HEK293 (cell line): ENCODE results near the gene KLHL7.

Experiments
- CTCF ChIA-PET: fragments of 350-600 bp; formaldehyde crosslinking; extraction: SDS; loops from one replicate; lab custom pipeline; 2021; ENCODE audit warnings: antibody characterized with exemption; lab: Yijun Ruan, JAX
- POLR2A ChIA-PET: fragments of 300-600 bp; formaldehyde crosslinking; extraction: SDS; loops from one replicate; lab custom pipeline; 2020; ENCODE audit warnings: antibody characterized with exemption, inconsistent platforms; lab: Yijun Ruan, JAX
- H3K27ac ChIP-seq: fragments of 200-500 bp; sonication (Bioruptor generic); 2 replicates; pipeline ENCODE4 v1.5.1; 2014; ENCODE audit warnings: low read depth, low read length, control low read depth, inconsistent platforms; ENCODE audit errors: extremely low read depth
- H3K36me3 ChIP-seq, 2 experiments: fragments of 200-500 bp in 1 of 2; sonication (Bioruptor generic) in 1 of 2; 1 replicate in 1 of 2; 2 replicates in 1 of 2; pipeline ENCODE4 v1.5.1; 2014 to 2017; ENCODE audit warnings: inconsistent platforms in 2 of 2, low read length in 2 of 2; ENCODE audit not compliant: control insufficient read depth in 2 of 2, insufficient read depth in 1 of 2
- H3K4me1 ChIP-seq: fragments of 200-500 bp; sonication (Bioruptor generic); 2 replicates; pipeline ENCODE4 v1.5.1; 2014; ENCODE audit warnings: mild to moderate bottlenecking, low read length, inconsistent platforms; ENCODE audit not compliant: control insufficient read depth, insufficient read depth
- H3K4me3 ChIP-seq: 2 replicates; pipeline ENCODE4 v1.5.1; 2011; ENCODE audit warnings: low read depth, mild to moderate bottlenecking, control low read depth, low read length, moderate library complexity
- H3K9me3 ChIP-seq: fragments of 200-500 bp; sonication (Bioruptor generic); 2 replicates; pipeline ENCODE4 v1.5.1; 2014; ENCODE audit warnings: low read depth, low read length, inconsistent platforms; ENCODE audit not compliant: control insufficient read depth, insufficient read depth
- KLF10 ChIP-seq: fragments of 450-650 bp; IDR thresholded peaks from 2 replicates; pipeline ENCODE4 v1.5.1; 2018; ENCODE audit warnings: missing biosample characterization, mild to moderate bottlenecking, missing genetic modification characterization
- KLF7 ChIP-seq: fragments of 450-650 bp; formaldehyde crosslinking; IDR thresholded peaks from 2 replicates; pipeline ENCODE4 v1.5.1; 2016; ENCODE audit warnings: missing biosample characterization, missing genetic modification characterization, borderline replicate concordance
- PRDM4 ChIP-seq: fragments of 450-650 bp; formaldehyde crosslinking; IDR thresholded peaks from 2 replicates; pipeline ENCODE4 v1.5.1; 2017; ENCODE audit warnings: missing biosample characterization, missing genetic modification characterization
- REPIN1 ChIP-seq: fragments of 450-650 bp; formaldehyde crosslinking; IDR thresholded peaks from 2 replicates; pipeline ENCODE4 v1.5.1; 2017; ENCODE audit warnings: missing biosample characterization, missing genetic modification characterization, low read depth
- SP2 ChIP-seq: fragments of 450-650 bp; formaldehyde crosslinking; IDR thresholded peaks from 2 replicates; pipeline ENCODE4 v1.5.1; 2016; ENCODE audit warnings: missing biosample characterization, missing genetic modification characterization
- TRIM28 ChIP-seq: IDR thresholded peaks from 2 replicates; pipeline ENCODE4 v1.6.1; 2011; ENCODE audit warnings: low read length, control low read depth, borderline replicate concordance
- YY2 ChIP-seq: fragments of 450-650 bp; formaldehyde crosslinking; IDR thresholded peaks from 2 replicates; pipeline ENCODE4 v1.5.1; 2016; ENCODE audit warnings: missing biosample characterization, missing genetic modification characterization
- ZBTB20 ChIP-seq: fragments of 450-650 bp; formaldehyde crosslinking; IDR thresholded peaks from 2 replicates; pipeline ENCODE4 v1.5.1; 2016; ENCODE audit warnings: missing biosample characterization, missing genetic modification characterization
- ZBTB26 ChIP-seq: fragments of 450-650 bp; formaldehyde crosslinking; optimal IDR thresholded peaks from 2 replicates; pipeline ENCODE3; 2016; ENCODE audit warnings: missing biosample characterization, mild to moderate bottlenecking, missing genetic modification characterization
- ZBTB8A ChIP-seq: fragments of 450-650 bp; formaldehyde crosslinking; IDR thresholded peaks from 2 replicates; pipeline ENCODE4 v1.5.1; 2016; ENCODE audit warnings: missing biosample characterization, missing genetic modification characterization
- ZNF16 ChIP-seq: fragments of 450-650 bp; formaldehyde crosslinking; IDR thresholded peaks from 2 replicates; pipeline ENCODE4 v1.5.1; 2016; ENCODE audit warnings: low read depth, missing biosample characterization, missing genetic modification characterization
- ZNF202 ChIP-seq: fragments of 450-650 bp; formaldehyde crosslinking; IDR thresholded peaks from 2 replicates; pipeline ENCODE4 v1.5.1; 2016; ENCODE audit warnings: missing biosample characterization, missing genetic modification characterization, borderline replicate concordance
- ZNF211 ChIP-seq: fragments of 450-650 bp; formaldehyde crosslinking; IDR thresholded peaks from 2 replicates; pipeline ENCODE4 v1.5.1; 2016; ENCODE audit warnings: low read depth, missing biosample characterization, missing genetic modification characterization
- ZNF214 ChIP-seq: fragments of 450-650 bp; formaldehyde crosslinking; IDR thresholded peaks from 2 replicates; pipeline ENCODE4 v1.5.1; 2017; ENCODE audit warnings: missing biosample characterization, mild to moderate bottlenecking, missing genetic modification characterization, borderline replicate concordance
- ZNF585B ChIP-seq: fragments of 450-650 bp; formaldehyde crosslinking; IDR thresholded peaks from 2 replicates; pipeline ENCODE4 v1.5.1; 2016; ENCODE audit warnings: missing biosample characterization, missing genetic modification characterization
- ZNF677 ChIP-seq: fragments of 450-650 bp; IDR thresholded peaks from 2 replicates; pipeline ENCODE4 v1.5.0; 2018; ENCODE audit warnings: missing biosample characterization, mild to moderate bottlenecking, missing genetic modification characterization, moderate library complexity
- ZNF747 ChIP-seq: fragments of 450-650 bp; formaldehyde crosslinking; IDR thresholded peaks from 2 replicates; pipeline ENCODE4 v1.5.1; 2016; ENCODE audit warnings: missing biosample characterization, missing genetic modification characterization
- ZNF830 ChIP-seq: fragments of 450-650 bp; IDR thresholded peaks from 2 replicates; pipeline ENCODE4 v1.5.0; 2018; ENCODE audit warnings: missing biosample characterization, missing genetic modification characterization, low read depth, mild to moderate bottlenecking, moderate library complexity
- TF ChIP-seq, protein P1 (sequence below): fragments of 450-650 bp; formaldehyde crosslinking; IDR thresholded peaks from 2 replicates; pipeline ENCODE4 v1.5.1; 2017; ENCODE audit warnings: missing biosample characterization, missing genetic modification characterization

Gene KLHL7

GRCh38 chr7:23121165-23121564 lies 15.6 kb downstream of the KLHL7 start:
- TF ChIP-seq ZBTB26 (no peak), ZNF677 (tag by site-specific recombination) (no peak), ZNF747 (tag by site-specific recombination) (no peak), SP2 (no peak), YY2 (tag by site-specific recombination) (no peak), ZBTB8A (tag by site-specific recombination) (no peak), TRIM28 (no peak), ZNF211 (tag by site-specific recombination) (no peak), ZNF585B (tag by site-specific recombination) (no peak)
- TF ChIP-seq, all 188 proteins: peak for 0
- CTCF ChIA-PET = no interaction called here
- H3K4me1 ChIP-seq = peaks cover 5% of the 10 kb centered on the region; the same call in 1 of the 2 replicates
- no peak overlapping the region for H3K27ac ChIP-seq
- no peaks in the 10 kb centered on the region for H3K9me3 ChIP-seq
- POLR2A ChIA-PET = no interaction called here
- H3K36me3 ChIP-seq = peaks cover 1 to 3% of the 10 kb centered on the region in 2 experiments
- no peak overlapping the region for H3K4me3 ChIP-seq

GRCh38 chr7:23123007-23123406 lies 17.4 kb downstream of the KLHL7 start:
- no peaks in the 10 kb centered on the region for H3K9me3 ChIP-seq
- ChIA-PET CTCF (interaction anchor here (0.6 to 0.7 kb wide), 2 partner anchors 9 to 16 kb away, joined by 3 to 4 read pairs; no protein-coding TSS in a partner anchor), POLR2A (interaction anchor here (1.0 to 1.4 kb wide), 2 partner anchors 17 to 110 kb away, joined by 3 to 7 read pairs; no protein-coding TSS in a partner anchor)
- H3K4me3 ChIP-seq = no peak overlapping the region
- H3K27ac ChIP-seq = no peak overlapping the region
- 0 out of 2 replicates have a peak, but pooled peaks cover 2% of the 10 kb centered on the region for H3K4me1 ChIP-seq
- TF ChIP-seq, protein P1, sequence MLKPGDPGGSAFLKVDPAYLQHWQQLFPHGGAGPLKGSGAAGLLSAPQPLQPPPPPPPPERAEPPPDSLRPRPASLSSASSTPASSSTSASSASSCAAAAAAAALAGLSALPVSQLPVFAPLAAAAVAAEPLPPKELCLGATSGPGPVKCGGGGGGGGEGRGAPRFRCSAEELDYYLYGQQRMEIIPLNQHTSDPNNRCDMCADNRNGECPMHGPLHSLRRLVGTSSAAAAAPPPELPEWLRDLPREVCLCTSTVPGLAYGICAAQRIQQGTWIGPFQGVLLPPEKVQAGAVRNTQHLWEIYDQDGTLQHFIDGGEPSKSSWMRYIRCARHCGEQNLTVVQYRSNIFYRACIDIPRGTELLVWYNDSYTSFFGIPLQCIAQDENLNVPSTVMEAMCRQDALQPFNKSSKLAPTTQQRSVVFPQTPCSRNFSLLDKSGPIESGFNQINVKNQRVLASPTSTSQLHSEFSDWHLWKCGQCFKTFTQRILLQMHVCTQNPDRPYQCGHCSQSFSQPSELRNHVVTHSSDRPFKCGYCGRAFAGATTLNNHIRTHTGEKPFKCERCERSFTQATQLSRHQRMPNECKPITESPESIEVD (tag by site-specific recombination) = no peak
- TF ChIP-seq ZNF202 (no peak), ZNF16 (tag by site-specific recombination) (no peak), ZNF830 (tag by site-specific recombination) (no peak), TRIM28 (no peak), REPIN1 (no peak), ZNF214 (no peak), KLF10 (no peak), KLF7 (no peak), ZNF585B (tag by site-specific recombination) (no peak), PRDM4 (tag by site-specific recombination) (no peak), ZBTB20 (tag by site-specific recombination) (no peak)
- peaks cover 9 to 10% of the 10 kb centered on the region in 2 experiments for H3K36me3 ChIP-seq
